ENCODE results near the gene MERTK. TPM values are rescaled to one million over a fixed set of nuclear protein-coding genes. Genes with fewer than 3 reads are reported as not detected.

MERTK gene
- total and polyA plus RNA-seq, 2 of the 8 experiments (the other 6 are each of a cell fraction or from before 2014, with no cell fraction given): 6.5 to 7.0 TPM

GRCh38 chr2:111985514-111985913, 87.1 kb downstream of the MERTK start (continued):
- TF ChIP-seq EGR1 (IDR thresholded peaks at IDR 0.05; ENCODE audit: borderline replicate concordance, low read depth, low read length) (no peak), SP2 (IDR thresholded peaks at IDR 0.05; ENCODE audit: low read length) (no peak), TAF1 (IDR thresholded peaks at IDR 0.05; ENCODE audit: low read depth, low read length) (no peak), ZNF274 (IDR thresholded peaks at IDR 0.05; ENCODE audit: borderline replicate concordance, extremely low read depth, low read length) (no peak)

Data from H1 (cell line).